ENCODE data around the gene MTOR.

MTOR gene

GRCh38 chr1:11156963-11157362, 105.4 kb downstream of the MTOR start:
- no peak overlapping the region for H2BK15ac ChIP-seq (replicated peaks; ENCODE audit: low read depth)
- H3K9ac ChIP-seq (ENCODE audit: low read length), result no peak overlapping the region
- no peak overlapping the region for H2BK120ac ChIP-seq (ENCODE audit: low read depth, low read length)
- no peak for DNase-seq
- no peak overlapping the region for H3K4me2 ChIP-seq (ENCODE audit: low read length)
- no peak overlapping the region for H3K56ac ChIP-seq (ENCODE audit: low read length)
- no peaks in the 10 kb centered on the region for H3K4me1 ChIP-seq (ENCODE audit: control insufficient read depth, low read depth, low read length)
- H3K18ac ChIP-seq (ENCODE audit: low read length), result no peak overlapping the region
- WGBS (ENCODE audit: extremely low coverage, insufficient coverage, low lambda C conversion rate), result no CpG with 5 or more reads among the region's 7 CpGs
- no peaks in the 10 kb centered on the region for H3K79me1 ChIP-seq (ENCODE audit: low read length)
- no peak overlapping the region for H2AK5ac ChIP-seq (ENCODE audit: low read length)
- no peaks in the 10 kb centered on the region for H3K79me2 ChIP-seq (ENCODE audit: control insufficient read depth, insufficient read depth, low read length)
- H3K27me3 ChIP-seq (ENCODE audit: insufficient read depth, low read length, poor library complexity), result no peaks in the 10 kb centered on the region
- no peak overlapping the region for H4K5ac ChIP-seq (ENCODE audit: low read length)
- H3K36me3 ChIP-seq (ENCODE audit: control insufficient read depth, insufficient read depth, low read length), result peaks cover 5% of the 10 kb centered on the region
- no peak overlapping the region for H3K27ac ChIP-seq (ENCODE audit: low read depth, low read length)
- no peak overlapping the region for H3K4ac ChIP-seq (ENCODE audit: low read depth, low read length)
- no peak overlapping the region for H3K23ac ChIP-seq (ENCODE audit: low read length)
- H4K8ac ChIP-seq (ENCODE audit: low read depth, low read length), result no peak overlapping the region
- no peak overlapping the region for H3K4me3 ChIP-seq (ENCODE audit: low read length)
- no peak overlapping the region for H2BK5ac ChIP-seq (ENCODE audit: low read length)

- Histone ChIP-seq H3K27me3 (ENCODE audit: insufficient read depth, low read length, poor library complexity) (no peaks in the 10 kb centered on the region), H4K8ac (ENCODE audit: low read depth, low read length) (no peak overlapping the region), H3K56ac (ENCODE audit: low read length) (no peak overlapping the region), H2BK5ac (ENCODE audit: low read length) (no peak overlapping the region), H2BK15ac (replicated peaks; ENCODE audit: low read depth) (no peak overlapping the region), H3K23ac (ENCODE audit: low read length) (no peak overlapping the region), H3K4ac (ENCODE audit: low read depth, low read length) (no peak overlapping the region), H3K79me2 (ENCODE audit: control insufficient read depth, insufficient read depth, low read length) (no peaks in the 10 kb centered on the region), H3K4me3 (ENCODE audit: low read length) (no peak overlapping the region), H3K4me2 (ENCODE audit: low read length) (no peak overlapping the region), H4K5ac (ENCODE audit: low read length) (no peak overlapping the region), H3K79me1 (ENCODE audit: low read length) (no peaks in the 10 kb centered on the region), H2BK120ac (ENCODE audit: low read depth, low read length) (no peak overlapping the region), H3K9ac (ENCODE audit: low read length) (no peak overlapping the region), H2AK5ac (ENCODE audit: low read length) (no peak overlapping the region), H3K27ac (ENCODE audit: low read depth, low read length) (no peak overlapping the region), H3K18ac (ENCODE audit: low read length) (no peak overlapping the region), H3K36me3 (ENCODE audit: control insufficient read depth, insufficient read depth, low read length) (peaks cover 5% of the 10 kb centered on the region), H3K4me1 (ENCODE audit: control insufficient read depth, low read depth, low read length) (no peaks in the 10 kb centered on the region)
- DNase-seq, result no peak
- WGBS (ENCODE audit: extremely low coverage, insufficient coverage, low lambda C conversion rate), result no CpG with 5 or more reads among the region's 3 CpGs
Observed at GRCh38 chr1:11156441-11156840, 105.9 kb downstream of the MTOR start.

- Histone ChIP-seq H3K79me2 (ENCODE audit: control insufficient read depth, insufficient read depth, low read length) (no peaks in the 10 kb centered on the region), H3K79me1 (ENCODE audit: low read length) (no peaks in the 10 kb centered on the region), H2BK15ac (replicated peaks; ENCODE audit: low read depth) (no peak overlapping the region), H3K9ac (ENCODE audit: low read length) (no peak overlapping the region), H3K18ac (ENCODE audit: low read length) (no peak overlapping the region), H4K5ac (ENCODE audit: low read length) (no peak overlapping the region), H3K27ac (ENCODE audit: low read depth, low read length) (no peak overlapping the region), H3K4me2 (ENCODE audit: low read length) (no peak overlapping the region), H2AK5ac (ENCODE audit: low read length) (no peak overlapping the region), H3K4ac (ENCODE audit: low read depth, low read length) (no peak overlapping the region), H2BK5ac (ENCODE audit: low read length) (no peak overlapping the region), H3K27me3 (ENCODE audit: insufficient read depth, low read length, poor library complexity) (no peaks in the 10 kb centered on the region), H2BK120ac (ENCODE audit: low read depth, low read length) (no peak overlapping the region), H3K23ac (ENCODE audit: low read length) (no peak overlapping the region), H3K56ac (ENCODE audit: low read length) (no peak overlapping the region), H3K4me3 (ENCODE audit: low read length) (no peak overlapping the region), H4K8ac (ENCODE audit: low read depth, low read length) (no peak overlapping the region), H3K36me3 (ENCODE audit: control insufficient read depth, insufficient read depth, low read length) (peaks cover 11% of the 10 kb centered on the region), H3K4me1 (ENCODE audit: control insufficient read depth, low read depth, low read length) (no peaks in the 10 kb centered on the region)
- no CpG with 5 or more reads among the region's 3 CpGs for WGBS (ENCODE audit: extremely low coverage, insufficient coverage, low lambda C conversion rate)
- no peak for DNase-seq
Observed at GRCh38 chr1:11153184-11153583, 109.2 kb downstream of the MTOR start.

GRCh38 chr1:11152755-11153154, 109.6 kb downstream of the MTOR start:
- DNase-seq, result peak; percentile 8
- H3K79me1 ChIP-seq (ENCODE audit: low read length), result no peaks in the 10 kb centered on the region
- H3K27ac ChIP-seq (ENCODE audit: low read depth, low read length), result no peak overlapping the region
- WGBS (ENCODE audit: extremely low coverage, insufficient coverage, low lambda C conversion rate), result no CpG with 5 or more reads among the region's 9 CpGs
- H3K27me3 ChIP-seq (ENCODE audit: insufficient read depth, low read length, poor library complexity), result no peaks in the 10 kb centered on the region
- H3K4ac ChIP-seq (ENCODE audit: low read depth, low read length), result no peak overlapping the region
- H4K5ac ChIP-seq (ENCODE audit: low read length), result no peak overlapping the region
- H2BK5ac ChIP-seq (ENCODE audit: low read length), result no peak overlapping the region
- no peaks in the 10 kb centered on the region for H3K4me1 ChIP-seq (ENCODE audit: control insufficient read depth, low read depth, low read length)
- no peaks in the 10 kb centered on the region for H3K79me2 ChIP-seq (ENCODE audit: control insufficient read depth, insufficient read depth, low read length)
- no peak overlapping the region for H3K18ac ChIP-seq (ENCODE audit: low read length)
- H2BK120ac ChIP-seq (ENCODE audit: low read depth, low read length), result no peak overlapping the region
- H3K4me2 ChIP-seq (ENCODE audit: low read length), result no peak overlapping the region
- H3K9ac ChIP-seq (ENCODE audit: low read length), result no peak overlapping the region
- H3K56ac ChIP-seq (ENCODE audit: low read length), result no peak overlapping the region
- no peak overlapping the region for H3K23ac ChIP-seq (ENCODE audit: low read length)
- H3K4me3 ChIP-seq (ENCODE audit: low read length), result no peak overlapping the region
- no peak overlapping the region for H2AK5ac ChIP-seq (ENCODE audit: low read length)
- H2BK15ac ChIP-seq (replicated peaks; ENCODE audit: low read depth), result no peak overlapping the region
- peaks cover 11% of the 10 kb centered on the region for H3K36me3 ChIP-seq (ENCODE audit: control insufficient read depth, insufficient read depth, low read length)
- no peak overlapping the region for H4K8ac ChIP-seq (ENCODE audit: low read depth, low read length)

GRCh38 chr1:11151826-11152612, 110.3 kb downstream of the MTOR start:
- H3K4ac ChIP-seq (ENCODE audit: low read depth, low read length), result no peak overlapping the region
- no peak overlapping the region for H2BK15ac ChIP-seq (replicated peaks; ENCODE audit: low read depth)
- no peak overlapping the region for H3K23ac ChIP-seq (ENCODE audit: low read length)
- H3K36me3 ChIP-seq (ENCODE audit: control insufficient read depth, insufficient read depth, low read length), result peaks cover 11% of the 10 kb centered on the region
- H3K4me1 ChIP-seq (ENCODE audit: control insufficient read depth, low read depth, low read length), result no peaks in the 10 kb centered on the region
- no peak overlapping the region for H3K18ac ChIP-seq (ENCODE audit: low read length)
- H2BK120ac ChIP-seq (ENCODE audit: low read depth, low read length), result no peak overlapping the region
- H2BK5ac ChIP-seq (ENCODE audit: low read length), result no peak overlapping the region
- WGBS (ENCODE audit: extremely low coverage, insufficient coverage, low lambda C conversion rate), result no CpG with 5 or more reads among the region's 9 CpGs
- no peak overlapping the region for H3K4me3 ChIP-seq (ENCODE audit: low read length)
- no peak overlapping the region for H3K56ac ChIP-seq (ENCODE audit: low read length)
- no peak overlapping the region for H2AK5ac ChIP-seq (ENCODE audit: low read length)
- H3K79me2 ChIP-seq (ENCODE audit: control insufficient read depth, insufficient read depth, low read length), result no peaks in the 10 kb centered on the region
- no peak overlapping the region for H4K5ac ChIP-seq (ENCODE audit: low read length)
- DNase-seq, result peak; percentile 70
- no peak overlapping the region for H3K27ac ChIP-seq (ENCODE audit: low read depth, low read length)
- H3K79me1 ChIP-seq (ENCODE audit: low read length), result no peaks in the 10 kb centered on the region
- no peak overlapping the region for H4K8ac ChIP-seq (ENCODE audit: low read depth, low read length)
- H3K4me2 ChIP-seq (ENCODE audit: low read length), result no peak overlapping the region
- H3K27me3 ChIP-seq (ENCODE audit: insufficient read depth, low read length, poor library complexity), result no peaks in the 10 kb centered on the region
- H3K9ac ChIP-seq (ENCODE audit: low read length), result no peak overlapping the region

- Histone ChIP-seq H3K27ac (ENCODE audit: low read depth, low read length) (no peak overlapping the region), H3K27me3 (ENCODE audit: insufficient read depth, low read length, poor library complexity) (no peaks in the 10 kb centered on the region), H3K56ac (ENCODE audit: low read length) (no peak overlapping the region), H2AK5ac (ENCODE audit: low read length) (no peak overlapping the region), H2BK5ac (ENCODE audit: low read length) (no peak overlapping the region), H4K5ac (ENCODE audit: low read length) (no peak overlapping the region), H2BK15ac (replicated peaks; ENCODE audit: low read depth) (no peak overlapping the region), H3K79me1 (ENCODE audit: low read length) (no peaks in the 10 kb centered on the region), H3K23ac (ENCODE audit: low read length) (no peak overlapping the region), H3K4ac (ENCODE audit: low read depth, low read length) (no peak overlapping the region), H4K8ac (ENCODE audit: low read depth, low read length) (no peak overlapping the region), H3K4me3 (ENCODE audit: low read length) (no peak overlapping the region), H3K4me2 (ENCODE audit: low read length) (no peak overlapping the region), H3K36me3 (ENCODE audit: control insufficient read depth, insufficient read depth, low read length) (peaks cover 9% of the 10 kb centered on the region), H2BK120ac (ENCODE audit: low read depth, low read length) (no peak overlapping the region), H3K79me2 (ENCODE audit: control insufficient read depth, insufficient read depth, low read length) (no peaks in the 10 kb centered on the region), H3K18ac (ENCODE audit: low read length) (no peak overlapping the region), H3K9ac (ENCODE audit: low read length) (no peak overlapping the region), H3K4me1 (ENCODE audit: control insufficient read depth, low read depth, low read length) (no peaks in the 10 kb centered on the region)
- DNase-seq, result no peak
- WGBS (ENCODE audit: extremely low coverage, insufficient coverage, low lambda C conversion rate), result no CpG with 5 or more reads among the region's 5 CpGs
Observed at GRCh38 chr1:11151114-11151513, 111.2 kb downstream of the MTOR start.
